Esophagus squamous epithelium (tissue), 4 donors: Measurements from ENCODE around the gene HPS3.

Experiments used
- POLR2A ChIP-seq, 4 donors: fragments of 450-650 bp; IDR thresholded peaks; one replicate each; pipeline ENCODE4 v1.6.1; 2017; ENCODE audit warnings: antibody characterized with exemption in 4 of 4, mild to moderate bottlenecking in 4 of 4, moderate library complexity in 3 of 4
- TF ChIP-seq, protein P1 (sequence below), 6 experiments: fragments of 450-650 bp in 4 of 6; fragments of 200-600 bp in 2 of 6; sonication (generic) in 2 of 6; IDR thresholded peaks; one replicate each; pipeline ENCODE4 v1.5.1; 2016 to 2019; ENCODE audit warnings: antibody characterized with exemption in 6 of 6, mild to moderate bottlenecking in 4 of 6, moderate library complexity in 4 of 6

DNA sequence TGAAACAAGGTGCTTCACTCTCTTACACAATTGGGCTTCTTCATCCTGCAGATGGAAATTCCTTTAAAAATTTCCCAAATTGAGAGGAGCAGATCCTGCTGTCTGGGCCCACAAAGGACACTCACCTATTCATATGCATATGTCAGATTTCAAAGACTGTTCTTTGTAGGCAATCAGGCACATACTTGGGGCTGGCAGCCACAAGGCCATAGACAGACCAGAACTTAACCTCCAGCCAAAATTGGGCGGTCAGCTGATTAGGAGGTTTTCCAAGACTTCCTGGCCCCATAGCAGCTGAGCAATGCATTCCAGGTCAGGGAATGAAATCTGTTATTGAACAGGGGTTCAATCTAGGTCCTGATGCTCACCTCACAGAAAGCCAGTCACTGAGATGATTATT is 15.0 kb upstream of the HPS3 start:
- TF ChIP-seq, protein P1, sequence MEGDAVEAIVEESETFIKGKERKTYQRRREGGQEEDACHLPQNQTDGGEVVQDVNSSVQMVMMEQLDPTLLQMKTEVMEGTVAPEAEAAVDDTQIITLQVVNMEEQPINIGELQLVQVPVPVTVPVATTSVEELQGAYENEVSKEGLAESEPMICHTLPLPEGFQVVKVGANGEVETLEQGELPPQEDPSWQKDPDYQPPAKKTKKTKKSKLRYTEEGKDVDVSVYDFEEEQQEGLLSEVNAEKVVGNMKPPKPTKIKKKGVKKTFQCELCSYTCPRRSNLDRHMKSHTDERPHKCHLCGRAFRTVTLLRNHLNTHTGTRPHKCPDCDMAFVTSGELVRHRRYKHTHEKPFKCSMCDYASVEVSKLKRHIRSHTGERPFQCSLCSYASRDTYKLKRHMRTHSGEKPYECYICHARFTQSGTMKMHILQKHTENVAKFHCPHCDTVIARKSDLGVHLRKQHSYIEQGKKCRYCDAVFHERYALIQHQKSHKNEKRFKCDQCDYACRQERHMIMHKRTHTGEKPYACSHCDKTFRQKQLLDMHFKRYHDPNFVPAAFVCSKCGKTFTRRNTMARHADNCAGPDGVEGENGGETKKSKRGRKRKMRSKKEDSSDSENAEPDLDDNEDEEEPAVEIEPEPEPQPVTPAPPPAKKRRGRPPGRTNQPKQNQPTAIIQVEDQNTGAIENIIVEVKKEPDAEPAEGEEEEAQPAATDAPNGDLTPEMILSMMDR (IDR thresholded peaks at IDR 0.05) = no peak
- no peak for TF ChIP-seq POLR2A (IDR thresholded peaks at IDR 0.05)
